Gastroesophageal sphincter (tissue), 3 donors: ENCODE measurements around the gene LIPG.

Source experiments
- CTCF ChIP-seq, 4 experiments: fragments of 200-600 bp in 2 of 4; fragments of 450-650 bp in 2 of 4; sonication (generic) in 1 of 4; IDR thresholded peaks; one replicate each; pipeline ENCODE4 v1.5.1; 2017 to 2019; ENCODE audit warnings: antibody characterized with exemption in 4 of 4, mild to moderate bottlenecking in 2 of 4, moderate library complexity in 2 of 4
- POLR2AphosphoS5 ChIP-seq: sonication (generic); formaldehyde crosslinking; IDR thresholded peaks from one replicate; pipeline ENCODE4 v1.6.1; 2017; ENCODE audit warnings: antibody characterized with exemption

- TF ChIP-seq CTCF (IDR thresholded peaks at IDR 0.05) = no peak
- TF ChIP-seq POLR2AphosphoS5 = no peak
Measured at GRCh38 chr18:49617329-49617695, 55.5 kb downstream of the LIPG start.
